ENCODE measurements around the gene DNMT3B.

DNMT3B gene

DNA sequence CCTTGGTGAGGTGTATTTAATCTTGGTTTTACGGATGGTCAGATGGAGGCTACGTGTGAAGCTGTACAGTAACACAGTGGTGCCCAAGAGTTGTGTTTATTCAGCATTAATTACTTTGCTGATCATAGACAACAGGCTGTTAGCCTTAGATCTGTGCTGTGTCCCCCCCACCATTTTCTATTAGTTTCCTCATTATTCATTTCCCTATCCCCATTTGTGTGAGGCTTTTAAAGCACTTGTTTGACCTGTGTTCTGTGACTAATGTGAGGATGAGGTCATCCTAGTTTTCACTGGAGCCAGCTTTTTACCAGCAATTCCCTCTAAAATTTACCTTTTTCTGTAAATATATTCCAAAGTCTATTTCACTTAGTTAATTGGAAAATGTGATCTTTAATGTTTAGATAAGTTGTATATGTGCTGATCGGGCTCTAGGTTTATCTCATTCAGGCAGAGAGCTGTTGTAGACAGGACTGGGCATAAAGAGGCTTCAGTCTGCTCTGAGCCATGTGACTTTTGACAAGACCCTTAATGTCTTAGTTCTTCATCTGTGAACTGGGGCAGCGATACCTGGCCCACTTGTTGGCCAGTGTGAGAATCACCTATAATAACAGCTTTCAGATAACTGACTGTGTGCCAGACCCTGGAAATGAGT is 66.0 kb downstream of the DNMT3B start:
- DNase-seq = no peak

DNA sequence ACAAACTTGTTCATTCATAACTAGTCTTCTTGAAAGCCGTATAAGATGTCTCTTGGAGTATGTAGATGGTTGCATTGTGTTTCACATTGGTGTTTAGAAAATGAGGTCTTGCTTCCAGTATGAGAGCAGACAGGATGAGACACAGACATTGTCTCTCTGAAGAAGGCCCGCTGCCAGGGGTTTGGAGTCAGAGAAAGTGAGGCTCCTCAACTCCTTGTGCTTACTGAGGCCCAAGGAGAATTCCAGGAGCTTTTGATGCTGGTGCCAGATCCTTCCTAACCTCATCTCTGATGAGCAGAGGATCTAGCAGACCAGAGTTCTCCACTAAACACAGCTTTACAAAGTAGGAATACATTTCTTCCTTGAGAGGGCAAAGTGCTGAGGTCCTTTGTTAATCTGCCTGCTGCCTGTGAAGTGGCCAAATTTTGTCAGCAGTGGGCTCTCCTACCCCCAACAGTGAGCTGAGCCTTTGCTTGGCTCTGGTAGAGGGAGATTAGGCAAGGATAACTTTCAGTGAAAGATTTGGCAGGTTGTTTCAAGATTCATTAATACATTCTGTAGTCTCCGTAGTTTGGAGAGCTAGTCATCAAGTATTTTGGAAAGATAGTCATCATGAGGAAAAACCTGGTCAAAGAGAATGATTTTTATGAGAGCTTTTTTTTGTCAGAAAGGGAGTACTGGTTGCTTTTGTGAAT is 67.3 kb downstream of the DNMT3B start:
- no peak for DNase-seq

DNA sequence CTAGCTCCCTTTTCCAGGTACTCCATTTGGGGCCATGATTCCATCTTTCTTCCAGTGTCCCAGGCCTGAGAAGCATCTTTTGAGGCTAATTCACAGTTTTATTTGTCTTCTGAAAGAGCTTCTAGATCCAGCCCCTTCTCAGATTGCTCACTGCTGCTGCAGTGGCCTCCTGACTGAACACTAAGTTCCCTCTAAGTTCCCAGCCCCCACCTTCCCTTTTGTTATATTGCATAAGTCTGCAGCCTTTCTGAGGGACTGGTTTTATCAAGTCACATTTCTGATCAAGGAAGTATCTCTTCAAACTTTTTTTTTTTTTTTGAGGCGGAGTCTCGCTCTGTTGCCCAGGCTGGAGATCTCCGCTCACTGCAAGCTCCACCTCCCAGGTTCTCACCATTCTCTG is 68.3 kb downstream of the DNMT3B start:
- no peak for DNase-seq

DNA sequence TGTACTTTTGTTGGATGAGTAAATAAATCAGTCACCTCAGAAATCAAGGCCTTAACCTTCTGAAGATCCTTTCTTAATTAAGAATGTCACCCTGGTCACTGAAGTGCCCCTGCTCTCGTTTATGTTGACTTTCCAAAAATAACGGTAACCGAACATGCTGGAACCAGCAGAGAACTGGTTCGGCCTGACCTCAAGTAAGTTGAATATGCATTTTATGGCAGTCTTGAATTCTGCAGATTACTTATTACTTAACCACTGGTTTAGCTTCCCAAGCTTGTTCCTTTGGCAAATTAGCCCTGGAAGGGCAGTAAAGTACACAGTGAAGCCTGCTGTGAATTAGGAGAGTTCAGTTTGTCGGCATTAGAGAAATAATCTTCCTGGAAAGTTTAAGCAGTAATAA is 69.8 kb downstream of the DNMT3B start:
- no peak for DNase-seq

DNA sequence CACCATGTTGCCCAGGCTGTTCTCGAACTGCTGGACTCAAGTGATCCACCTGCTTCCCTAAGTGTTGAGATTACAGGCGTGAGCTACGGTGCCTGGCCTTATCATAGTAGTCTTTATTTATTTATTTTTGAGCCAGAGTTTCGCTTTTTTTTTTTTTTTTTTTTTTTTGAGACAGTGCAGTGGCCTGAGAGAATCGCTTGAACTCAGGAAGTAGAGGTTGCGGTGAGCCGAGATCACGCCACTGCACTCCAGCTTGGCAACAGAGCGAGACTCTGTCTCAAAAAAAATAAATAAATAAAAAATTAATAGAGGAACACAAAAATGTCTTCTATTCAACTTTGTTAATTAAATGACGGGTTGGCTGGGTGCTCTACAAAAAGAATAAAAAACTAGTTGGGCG is 70.5 kb downstream of the DNMT3B start:
- DNase-seq = no peak

DNA sequence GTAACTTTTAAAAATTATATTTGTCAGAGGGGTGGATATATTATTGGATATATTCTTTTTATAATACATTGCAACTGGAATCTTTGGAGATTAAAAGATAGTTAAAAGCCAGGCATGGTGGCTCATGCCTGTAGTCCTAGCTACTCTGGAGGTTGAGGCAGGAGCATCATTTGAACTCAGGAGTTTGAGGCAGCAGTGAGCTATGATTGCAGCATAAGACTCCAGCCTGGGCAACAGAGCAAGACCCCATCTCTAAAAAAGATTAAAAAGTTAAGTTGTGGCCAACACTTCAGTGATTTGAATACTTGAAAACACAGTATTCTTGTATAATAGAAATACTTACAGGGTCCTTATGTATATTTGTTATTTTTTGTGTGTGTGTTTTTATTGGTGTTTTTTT is 72.8 kb downstream of the DNMT3B start:
- no peak for DNase-seq

DNA sequence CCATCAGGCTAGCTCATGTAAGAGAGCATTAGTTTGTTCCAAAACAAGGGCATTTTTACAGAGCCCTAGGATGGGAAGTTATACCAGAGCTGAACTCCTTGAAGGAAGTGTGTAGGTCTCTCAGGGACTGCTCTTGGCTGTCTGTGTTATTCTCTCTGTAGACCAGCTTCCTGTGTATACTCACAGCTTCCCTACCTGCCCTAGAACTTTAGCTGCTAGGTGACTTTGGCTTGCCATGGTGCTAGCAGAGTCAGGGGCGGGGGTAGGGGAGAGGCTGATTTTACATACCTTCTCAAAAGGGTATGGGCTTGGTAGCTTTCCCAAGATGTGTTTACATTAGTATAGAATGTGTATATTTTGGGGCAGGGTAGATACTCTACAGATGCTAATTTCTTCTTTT is 75.0 kb downstream of the DNMT3B start:
- no peak for DNase-seq

DNA sequence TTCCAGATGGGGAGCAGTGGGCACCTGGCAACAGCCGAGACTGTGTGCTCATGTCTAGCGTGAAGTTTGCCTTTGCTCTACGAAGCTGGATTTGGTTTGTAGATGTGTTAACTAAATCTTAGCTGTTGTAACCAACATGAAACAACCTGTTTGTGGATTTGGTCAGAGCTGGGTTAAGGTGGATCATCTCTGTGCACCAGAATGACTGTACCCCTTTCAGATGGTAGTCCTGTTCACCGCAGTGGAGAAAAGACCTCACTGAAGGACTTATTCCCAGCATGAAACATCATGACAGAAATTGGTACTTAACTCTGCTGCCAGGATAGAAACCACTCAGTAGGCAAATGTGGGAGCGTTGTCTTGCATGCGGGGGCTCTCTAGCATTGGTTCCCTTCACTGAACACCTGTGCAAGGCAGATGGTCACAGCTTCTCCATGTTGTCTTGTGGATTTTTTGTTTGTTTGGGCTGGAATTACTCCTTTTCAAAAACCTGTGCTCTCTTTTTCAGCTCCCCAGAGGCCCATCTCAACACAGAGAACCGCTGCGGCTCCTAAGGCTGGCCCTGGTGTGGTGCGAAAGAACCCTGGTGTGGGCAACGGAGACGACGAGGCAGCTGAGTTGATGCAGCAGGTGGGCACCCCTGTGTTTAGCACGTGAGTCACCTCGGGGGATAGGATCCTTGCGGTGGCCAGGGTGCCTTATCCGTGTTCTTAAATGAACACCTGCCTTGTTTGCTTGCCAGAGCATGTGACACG is 77.2 kb downstream of the DNMT3B start:
- DNase-seq = no peak

DNA sequence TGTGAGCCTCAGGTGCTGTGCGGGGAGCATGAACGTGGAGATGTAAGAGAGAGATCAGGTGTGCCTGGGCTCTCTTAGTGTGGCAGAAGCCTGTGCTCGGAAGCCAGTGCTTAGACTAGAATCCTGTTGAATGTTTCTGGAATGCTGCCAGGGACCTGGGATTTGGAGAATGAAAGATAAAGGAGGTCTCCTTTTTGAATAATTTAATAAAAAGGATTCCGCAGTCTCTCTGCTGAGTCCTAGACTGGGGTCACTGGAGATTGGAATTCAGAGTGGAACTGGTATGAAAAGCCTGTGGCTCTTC is 77.7 kb downstream of the DNMT3B start:
- DNase-seq = no peak

DNA sequence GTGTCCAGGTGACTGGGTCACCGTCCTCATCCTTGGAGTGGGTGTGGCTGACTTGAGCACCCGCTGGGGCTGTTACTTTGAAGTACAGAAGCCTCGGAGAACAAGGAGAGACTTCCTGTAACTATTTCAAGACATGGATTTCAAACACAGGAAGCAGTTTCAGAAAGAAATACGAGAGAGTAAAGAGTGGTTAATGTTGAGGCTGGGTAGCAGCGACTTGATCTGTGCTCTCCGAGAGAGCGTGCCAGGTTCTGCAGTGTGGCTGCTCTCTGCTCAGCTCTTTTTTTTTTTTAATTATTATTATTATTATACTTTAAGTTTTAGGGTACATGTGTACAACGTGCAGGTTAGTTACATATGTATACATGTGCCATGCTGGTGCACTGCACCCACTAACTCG is 79.0 kb downstream of the DNMT3B start:
- DNase-seq = no peak

DNA sequence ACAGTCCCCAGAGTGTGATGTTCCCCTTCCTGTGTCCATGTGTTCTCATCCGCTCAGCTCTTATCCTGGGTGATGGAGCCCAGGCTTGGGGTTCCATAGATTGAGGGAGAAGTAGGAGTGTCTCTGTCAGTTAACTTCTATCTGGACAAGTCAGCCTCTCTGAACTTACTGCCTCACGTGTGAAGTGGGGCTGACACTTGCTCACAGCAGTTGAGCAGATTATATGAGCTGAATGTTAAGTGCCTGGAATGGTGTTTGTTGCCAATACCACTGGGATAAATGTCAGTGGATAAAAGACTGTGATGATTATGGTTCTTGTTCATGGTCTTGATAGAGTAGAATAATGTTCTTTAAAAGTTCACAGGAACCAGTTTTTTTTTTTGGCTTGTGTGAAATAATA is 79.4 kb downstream of the DNMT3B start:
- DNase-seq = no peak

DNA sequence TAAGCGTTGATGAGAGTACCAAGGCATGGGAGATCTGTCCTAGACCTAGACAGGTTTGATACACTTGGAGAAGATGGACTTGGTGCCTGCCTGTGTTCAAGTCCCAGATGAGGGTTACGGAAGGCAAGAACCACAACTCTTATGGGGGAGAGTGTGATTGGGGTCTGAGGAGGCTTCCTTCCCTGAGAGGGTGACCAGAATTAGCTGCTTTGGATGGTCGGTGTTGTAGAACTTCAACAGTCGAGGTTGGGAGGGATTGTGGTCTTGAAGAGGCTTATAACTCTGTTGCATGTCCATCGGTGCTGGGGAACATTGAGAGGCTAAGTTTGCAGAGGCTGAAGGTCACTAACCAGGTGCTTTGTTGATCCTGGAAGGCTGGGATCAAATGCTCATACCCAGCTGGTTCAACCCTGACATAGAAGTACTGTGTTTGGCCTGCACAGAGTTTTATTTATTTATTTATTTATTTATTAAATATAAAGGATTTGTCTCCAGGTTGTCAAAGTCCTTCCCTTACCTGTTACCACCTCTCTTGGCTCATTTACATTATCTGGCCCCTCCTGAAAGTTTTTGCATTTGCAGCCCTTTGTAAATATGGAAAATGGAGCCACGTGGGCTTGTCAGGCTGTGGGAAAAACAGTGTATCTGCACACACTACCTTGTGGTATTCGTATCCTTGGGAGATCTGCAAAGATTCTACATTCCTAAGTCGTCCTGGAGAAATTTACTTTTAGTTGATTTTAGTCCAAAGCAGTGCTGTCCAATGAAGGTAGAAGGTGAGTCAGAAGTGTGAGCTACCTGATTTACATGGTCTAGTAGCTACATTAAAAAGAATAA is 80.7 kb downstream of the DNMT3B start:
- DNase-seq = no peak

DNA sequence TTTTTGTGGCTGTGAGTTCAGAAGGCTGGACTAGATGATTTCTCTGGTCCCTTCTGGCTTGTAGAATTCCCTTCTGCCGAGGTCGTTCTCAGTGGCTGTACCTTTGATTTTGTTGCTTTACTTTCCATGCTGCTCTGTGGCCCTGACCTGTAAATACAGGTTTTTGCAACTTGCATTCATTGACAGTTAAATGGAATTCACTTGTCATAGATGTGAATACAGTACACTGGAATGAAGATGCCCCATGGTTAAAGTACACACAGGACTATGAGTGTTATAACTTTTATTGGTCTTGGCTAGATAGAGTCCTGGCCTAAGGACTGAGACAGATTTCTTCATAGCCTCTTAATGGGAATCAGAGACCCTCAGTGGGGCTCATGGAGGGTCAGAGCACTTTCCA is 83.6 kb downstream of the DNMT3B start:
- DNase-seq = no peak

DNA sequence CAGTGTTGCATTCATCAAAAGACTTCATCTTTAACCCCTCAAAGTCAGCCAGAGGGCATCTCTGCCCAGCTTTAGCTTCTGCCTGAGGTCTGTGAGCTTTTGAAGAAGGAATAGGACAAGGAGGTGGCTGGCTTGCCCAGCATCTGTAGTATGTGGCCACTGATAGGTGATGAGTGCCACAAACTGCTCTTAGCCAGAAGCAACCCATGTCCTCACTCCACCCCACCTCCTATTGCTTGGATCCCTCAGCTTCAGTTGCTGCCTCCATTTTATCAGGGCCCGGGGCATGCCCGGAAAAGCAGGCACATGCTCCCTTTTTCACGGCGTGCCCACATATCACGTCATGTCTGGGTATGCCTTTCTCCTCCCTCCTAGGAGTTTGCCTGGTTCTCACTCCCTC is 84.7 kb downstream of the DNMT3B start:
- DNase-seq = no peak

DNA sequence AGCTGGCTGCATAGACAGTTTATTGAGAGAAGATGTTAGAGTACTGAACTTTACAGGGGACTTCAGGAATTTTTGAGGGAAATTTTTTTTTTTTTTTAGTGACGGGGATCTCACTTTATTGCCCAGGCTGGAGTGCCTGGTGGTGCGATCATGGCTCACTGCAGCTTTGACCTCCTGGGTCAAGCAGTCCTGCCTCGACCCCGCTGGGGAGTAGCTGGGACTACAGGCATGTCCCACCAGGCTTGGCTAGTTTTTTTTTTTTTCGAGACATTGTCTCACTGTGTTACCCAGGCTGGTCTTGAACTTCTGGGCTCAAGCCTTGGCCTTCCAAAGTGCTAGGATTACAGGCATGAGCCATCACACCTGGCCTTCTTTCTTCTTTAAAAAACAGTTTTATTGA is 85.8 kb downstream of the DNMT3B start:
- no peak for DNase-seq

DNA sequence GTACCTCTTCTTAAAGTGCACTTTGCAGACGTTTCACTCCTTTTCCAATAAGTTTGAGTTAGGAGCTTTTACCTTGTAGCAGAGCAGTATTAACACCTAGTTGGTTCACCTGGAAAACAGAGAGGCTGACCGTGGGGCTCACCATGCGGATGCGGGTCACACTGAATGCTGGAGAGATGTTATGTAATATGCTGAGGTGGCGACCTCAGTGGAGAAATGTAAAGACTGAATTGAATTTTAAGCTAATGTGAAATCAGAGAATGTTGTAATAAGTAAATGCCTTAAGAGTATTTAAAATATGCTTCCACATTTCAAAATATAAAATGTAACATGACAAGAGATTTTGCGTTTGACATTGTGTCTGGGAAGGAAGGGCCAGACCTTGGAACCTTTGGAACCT is 86.7 kb downstream of the DNMT3B start:
- DNase-seq = no peak

DNA sequence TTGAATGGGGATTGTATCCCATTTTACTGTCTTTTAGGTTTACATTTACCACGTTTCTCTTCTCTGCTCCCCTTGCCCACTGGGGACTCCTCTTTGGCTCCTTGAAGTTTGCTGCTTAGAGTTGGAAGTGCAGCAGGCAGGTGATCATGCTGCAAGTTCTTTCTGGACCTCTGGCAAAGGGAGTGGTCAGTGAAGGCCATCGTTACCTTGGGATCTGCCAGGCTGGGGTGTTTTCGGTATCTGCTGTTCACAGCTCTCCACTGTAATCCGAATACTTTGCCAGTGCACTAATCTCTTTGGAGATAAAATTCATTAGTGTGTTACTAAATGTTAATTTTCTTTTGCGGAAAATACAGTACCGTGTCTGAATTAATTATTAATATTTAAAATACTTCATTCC is 87.4 kb downstream of the DNMT3B start:
- no peak for DNase-seq

DNA sequence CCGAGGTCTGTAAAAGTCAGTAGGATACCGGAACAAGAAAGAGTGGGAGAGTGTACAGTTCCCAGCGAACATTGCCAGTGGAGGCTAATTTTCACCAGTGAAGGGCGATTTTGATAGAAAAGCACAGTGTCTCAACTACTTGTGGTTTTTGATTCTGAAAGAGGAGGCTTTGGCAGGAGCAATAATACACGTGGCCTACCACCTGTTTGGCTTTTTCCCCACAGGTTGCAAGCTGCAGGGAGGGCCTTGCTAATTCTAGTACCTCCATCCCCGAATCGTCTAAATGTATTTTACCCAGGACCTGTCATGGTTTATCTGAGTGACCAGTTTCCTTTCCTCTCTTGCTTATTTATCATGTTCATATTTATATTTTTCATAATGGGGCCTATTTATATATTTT is 93.2 kb downstream of the DNMT3B start:
- DNase-seq = no peak

DNA sequence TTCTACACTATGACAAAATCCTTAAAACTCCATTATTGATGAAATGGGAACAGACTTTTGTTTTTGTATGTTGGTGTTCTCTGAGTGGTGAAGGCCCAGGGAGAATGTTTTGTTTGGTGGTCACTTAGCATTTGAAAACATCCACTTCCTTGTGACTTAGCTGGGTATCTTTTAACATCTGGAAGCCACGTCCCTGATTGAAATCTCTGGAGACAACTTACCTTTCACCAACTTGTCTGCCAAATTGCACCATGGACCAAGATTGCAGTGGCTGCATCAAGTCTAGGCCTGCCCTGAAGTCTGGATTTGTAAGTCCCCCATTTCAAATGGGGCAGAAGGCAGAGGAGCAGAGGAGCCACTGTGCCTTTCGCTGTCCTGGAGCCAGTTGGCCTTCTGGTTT is 96.0 kb downstream of the DNMT3B start:
- no peak for DNase-seq
